Fibroblast of pulmonary artery (primary cell): ENCODE measurements around the gene SLC2A6.
"Not testable (repeated sequence)": the region's sequence is repeated elsewhere in the genome, so short reads cannot be mapped to it uniquely, and the experiment has no call there.

Experiments
- DNase-seq: peaks from one replicate; pipeline ENCODE4 v3.0.0-alpha.2; 2010; ENCODE audit warnings: low read depth
- H3K4me3 ChIP-seq: replicated peaks from 2 replicates; pipeline ENCODE4 v1.5.1; 2011; ENCODE audit warnings: low read depth, mild to moderate bottlenecking, control low read depth, low read length, moderate library complexity
- TF ChIP-seq, protein P1 (sequence below): IDR thresholded peaks from 2 replicates; pipeline ENCODE4 v1.5.1; 2011; ENCODE audit warnings: mild to moderate bottlenecking, control low read depth, low read length, inconsistent platforms; ENCODE audit errors: missing control alignments

SLC2A6 gene

DNA sequence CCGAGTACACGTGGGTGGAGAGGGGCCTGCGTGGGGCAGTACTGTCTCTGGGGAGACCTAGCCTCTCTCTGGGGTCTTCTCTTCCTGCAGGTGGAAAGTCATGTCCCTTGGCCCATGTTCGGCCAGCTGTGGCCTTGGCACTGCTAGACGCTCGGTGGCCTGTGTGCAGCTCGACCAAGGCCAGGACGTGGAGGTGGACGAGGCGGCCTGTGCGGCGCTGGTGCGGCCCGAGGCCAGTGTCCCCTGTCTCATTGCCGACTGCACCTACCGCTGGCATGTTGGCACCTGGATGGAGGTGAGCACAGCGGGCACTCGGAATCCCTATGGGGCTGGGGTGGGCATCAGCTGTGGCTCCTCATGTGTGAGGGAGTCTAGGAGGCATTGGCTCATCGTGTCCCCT, 24.6 kb downstream of the SLC2A6 start:
- no peak overlapping the region for H3K4me3 ChIP-seq
- DNase-seq, result no peak
- TF ChIP-seq, protein P1, sequence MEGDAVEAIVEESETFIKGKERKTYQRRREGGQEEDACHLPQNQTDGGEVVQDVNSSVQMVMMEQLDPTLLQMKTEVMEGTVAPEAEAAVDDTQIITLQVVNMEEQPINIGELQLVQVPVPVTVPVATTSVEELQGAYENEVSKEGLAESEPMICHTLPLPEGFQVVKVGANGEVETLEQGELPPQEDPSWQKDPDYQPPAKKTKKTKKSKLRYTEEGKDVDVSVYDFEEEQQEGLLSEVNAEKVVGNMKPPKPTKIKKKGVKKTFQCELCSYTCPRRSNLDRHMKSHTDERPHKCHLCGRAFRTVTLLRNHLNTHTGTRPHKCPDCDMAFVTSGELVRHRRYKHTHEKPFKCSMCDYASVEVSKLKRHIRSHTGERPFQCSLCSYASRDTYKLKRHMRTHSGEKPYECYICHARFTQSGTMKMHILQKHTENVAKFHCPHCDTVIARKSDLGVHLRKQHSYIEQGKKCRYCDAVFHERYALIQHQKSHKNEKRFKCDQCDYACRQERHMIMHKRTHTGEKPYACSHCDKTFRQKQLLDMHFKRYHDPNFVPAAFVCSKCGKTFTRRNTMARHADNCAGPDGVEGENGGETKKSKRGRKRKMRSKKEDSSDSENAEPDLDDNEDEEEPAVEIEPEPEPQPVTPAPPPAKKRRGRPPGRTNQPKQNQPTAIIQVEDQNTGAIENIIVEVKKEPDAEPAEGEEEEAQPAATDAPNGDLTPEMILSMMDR, result no peak

DNA sequence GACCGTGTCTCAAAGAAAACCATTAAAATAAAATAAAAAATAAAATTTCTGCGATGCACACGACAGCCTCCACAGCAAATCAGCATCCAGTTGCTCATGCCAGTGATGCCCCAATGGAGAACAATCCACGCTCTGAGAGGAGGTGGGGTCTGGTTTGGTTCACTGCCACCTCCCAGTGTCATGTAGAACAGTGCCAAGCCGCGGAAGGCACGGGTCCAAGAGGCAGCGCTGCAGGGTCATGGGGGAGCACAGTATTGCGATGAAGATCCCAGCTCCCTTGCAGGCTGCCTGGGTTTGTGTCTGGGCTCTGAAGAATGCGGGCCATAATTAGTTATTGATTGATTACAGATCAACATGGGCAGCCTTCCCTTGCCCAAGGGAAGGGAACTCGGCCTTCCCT, 25.2 kb downstream of the SLC2A6 start:
- TF ChIP-seq, protein P1, result no peak
- DNase-seq, result no peak
- H3K4me3 ChIP-seq, result no peak overlapping the region

DNA sequence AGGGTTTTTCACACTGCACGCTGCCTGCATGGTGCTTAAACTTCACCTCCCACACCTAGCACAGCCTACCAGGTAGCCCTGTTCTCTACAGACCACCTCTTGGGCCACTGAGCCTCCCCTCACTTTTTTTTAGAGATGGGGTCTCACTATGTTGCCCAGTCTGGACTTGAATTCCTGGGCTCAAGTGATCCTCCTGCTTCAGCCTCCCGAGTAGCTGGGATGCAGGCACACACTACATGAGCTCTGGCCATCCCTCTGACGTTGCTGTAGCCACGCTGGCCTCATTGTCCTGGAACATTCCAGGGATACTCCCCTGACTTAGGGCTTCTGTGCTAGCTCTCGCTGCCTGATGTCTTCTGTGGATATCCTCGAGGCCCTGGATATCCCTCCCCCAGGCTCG, 26.3 kb downstream of the SLC2A6 start:
- no peak overlapping the region for H3K4me3 ChIP-seq
- TF ChIP-seq, protein P1, result no peak
- DNase-seq, result no peak

DNA sequence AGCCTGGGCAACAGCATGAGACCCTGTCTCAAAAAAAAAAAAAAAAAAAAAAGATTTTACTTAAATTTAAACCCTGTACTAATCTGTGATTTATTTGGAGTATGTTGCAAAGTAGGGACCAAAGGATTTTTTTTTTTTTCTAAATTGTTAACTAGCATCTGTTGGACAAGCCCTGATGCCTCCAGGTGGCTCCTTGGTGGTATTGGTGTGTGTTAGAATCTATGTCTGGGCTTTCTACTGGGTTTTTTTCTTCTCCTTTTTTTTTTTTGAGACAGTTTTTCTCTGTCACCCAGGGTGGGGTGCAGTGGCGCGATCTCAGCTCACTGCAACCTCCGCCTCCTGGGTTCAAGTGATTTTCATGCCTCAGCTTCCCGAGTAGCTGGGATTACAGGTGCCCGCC, 27.0 kb downstream of the SLC2A6 start:
- not testable (repeated sequence) for H3K4me3 ChIP-seq, DNase-seq

DNA sequence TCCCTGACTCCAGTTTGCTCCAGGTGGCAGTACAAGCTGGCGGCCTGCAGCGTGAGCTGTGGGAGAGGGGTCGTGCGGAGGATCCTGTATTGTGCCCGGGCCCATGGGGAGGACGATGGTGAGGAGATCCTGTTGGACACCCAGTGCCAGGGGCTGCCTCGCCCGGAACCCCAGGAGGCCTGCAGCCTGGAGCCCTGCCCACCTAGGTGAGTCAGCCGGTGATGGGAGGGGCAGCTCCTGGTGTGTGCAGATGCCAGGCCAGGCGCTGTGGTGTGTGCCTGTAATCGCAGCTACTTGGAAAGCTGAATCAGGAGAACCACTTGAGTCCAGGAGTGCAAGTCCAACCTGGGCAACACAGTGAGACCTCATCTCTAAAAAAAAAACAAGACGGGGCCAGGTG, 29.1 kb downstream of the SLC2A6 start:
- TF ChIP-seq, protein P1, result no peak
- DNase-seq, result no peak
- H3K4me3 ChIP-seq, result no peak overlapping the region

DNA sequence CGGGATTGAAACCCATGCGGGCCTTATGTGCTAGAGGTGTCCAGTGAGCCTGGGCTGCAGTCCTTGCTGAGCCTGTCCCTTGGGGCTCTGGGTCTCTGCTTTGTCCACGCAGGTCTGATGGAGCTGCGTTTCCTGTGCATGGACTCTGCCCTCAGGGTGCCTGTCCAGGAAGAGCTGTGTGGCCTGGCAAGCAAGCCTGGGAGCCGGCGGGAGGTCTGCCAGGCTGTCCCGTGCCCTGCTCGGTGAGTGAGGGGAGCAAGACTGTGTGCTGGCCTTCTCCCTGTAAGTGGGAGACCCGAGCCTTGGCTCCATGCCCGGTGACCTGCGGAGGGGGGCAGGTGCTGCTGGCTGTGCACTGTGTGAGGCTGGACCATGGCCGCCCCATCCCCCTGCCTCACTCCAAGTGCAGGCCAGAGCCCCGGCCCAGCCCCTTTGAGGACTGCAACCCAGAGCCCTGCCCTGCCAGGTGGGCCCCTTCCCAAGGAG, 30.4 kb downstream of the SLC2A6 start:
- DNase-seq, result no peak
- H3K4me3 ChIP-seq, result no peak overlapping the region
- TF ChIP-seq, protein P1, result no peak

DNA sequence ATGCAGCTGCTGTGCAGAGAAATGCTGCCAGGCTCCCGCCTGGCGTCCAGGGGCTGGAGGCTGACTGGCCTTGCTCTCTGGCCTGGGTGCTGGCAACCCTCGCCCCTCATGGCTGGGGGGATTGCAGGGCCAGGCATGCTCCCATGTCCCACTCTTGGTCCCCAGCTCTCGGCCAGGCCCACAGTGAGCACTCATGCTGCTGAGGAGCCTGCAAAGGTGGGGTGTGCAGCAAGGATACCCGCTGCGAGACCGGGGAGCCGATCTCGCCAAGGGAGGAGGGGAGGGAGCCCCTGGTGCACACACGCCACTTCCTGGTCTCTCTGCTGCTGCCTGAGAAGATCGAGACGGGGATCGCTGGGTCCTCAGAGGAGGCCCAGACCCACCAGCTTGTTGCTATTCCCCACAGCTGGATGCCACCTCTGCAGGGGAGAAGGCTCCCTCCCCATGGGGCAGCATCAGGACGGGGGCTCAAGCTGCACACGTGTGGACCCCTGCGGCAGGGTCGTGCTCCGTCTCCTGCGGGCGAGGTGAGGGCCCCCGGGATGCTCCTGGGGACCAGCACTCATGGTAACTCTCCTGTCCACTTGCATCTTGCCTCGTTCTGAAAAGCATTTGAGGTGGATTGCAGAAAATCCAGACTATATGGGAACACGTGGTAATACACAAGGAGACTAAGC, 33.5 kb downstream of the SLC2A6 start:
- TF ChIP-seq, protein P1, result no peak
- DNase-seq, result no peak
- H3K4me3 ChIP-seq, result no peak overlapping the region
